GM23338 (cell line): ENCODE results near the gene PROZ. TPM values are rescaled to one million over a fixed set of nuclear protein-coding genes. Genes with fewer than 3 reads are reported as not detected.

Source experiments
- ATAC-seq: fragments of 200-7000 bp; cut with Tn5 transposase; 3 replicates; pipeline ENCODE4 v1.9.1; 2020
- DNase-seq: peaks from one replicate; pipeline ENCODE4 v3.0.0-alpha.2; 2015; ENCODE audit warnings: low spot score
- H2AFZ ChIP-seq: fragments of 200-600 bp; sonication (generic); 2 replicates; pipeline ENCODE4 v1.8.0; 2016; ENCODE audit warnings: antibody characterized with exemption, mild to moderate bottlenecking, moderate library complexity
- H3F3A ChIP-seq: fragments of 200-600 bp; sonication (generic); replicated peaks from 2 replicates; pipeline ENCODE4 v1.8.0; 2017; ENCODE audit warnings: antibody characterized with exemption, mixed run types, low read depth
- H3K27ac ChIP-seq: fragments of 200-600 bp; sonication (generic); 2 replicates; pipeline ENCODE4 v1.6.1; 2016; ENCODE audit warnings: low read depth
- H3K27me3 ChIP-seq: fragments of 200-600 bp; sonication (generic); 2 replicates; pipeline ENCODE4 v1.8.0; 2016; ENCODE audit warnings: mild to moderate bottlenecking, mixed run types, moderate library complexity; ENCODE audit not compliant: insufficient read depth
- H3K36me3 ChIP-seq: fragments of 200-600 bp; sonication (generic); 2 replicates; pipeline ENCODE4 v1.8.0; 2016; ENCODE audit warnings: mild to moderate bottlenecking; ENCODE audit not compliant: insufficient read depth
- H3K4me1 ChIP-seq: fragments of 200-600 bp; sonication (generic); 2 replicates; pipeline ENCODE4 v1.8.0; 2016; ENCODE audit warnings: mild to moderate bottlenecking, moderate library complexity; ENCODE audit not compliant: insufficient read depth
- H3K4me2 ChIP-seq: fragments of 200-600 bp; sonication (generic); 2 replicates; pipeline ENCODE4 v1.7.1; 2017; ENCODE audit warnings: mixed run types
- H3K4me3 ChIP-seq: fragments of 200-600 bp; sonication (generic); 2 replicates; pipeline ENCODE4 v1.6.1; 2016; ENCODE audit warnings: mixed run types
- H3K79me2 ChIP-seq: fragments of 200-600 bp; sonication (generic); replicated peaks from 2 replicates; pipeline ENCODE4 v1.8.0; 2017; ENCODE audit warnings: mild to moderate bottlenecking; ENCODE audit not compliant: insufficient read depth
- H3K9me2 ChIP-seq: fragments of 200-600 bp; sonication (generic); 2 replicates; pipeline ENCODE4 v1.8.0; 2017; ENCODE audit not compliant: insufficient read depth
- H4K20me1 ChIP-seq: fragments of 200-600 bp; sonication (generic); replicated peaks from 2 replicates; pipeline ENCODE4 v1.8.0; 2017; ENCODE audit warnings: mild to moderate bottlenecking; ENCODE audit not compliant: insufficient read depth
- H3K27ac Mint-ChIP-seq: 2 replicates; pipeline ENCODE4 v1.8.0; 2020; ENCODE audit warnings: inconsistent platforms, mild to moderate bottlenecking, moderate library complexity, mixed read lengths
- H3K27me3 Mint-ChIP-seq: 3 replicates; pipeline ENCODE4 v1.8.0; 2022; ENCODE audit warnings: low read depth, mild to moderate bottlenecking, moderate library complexity, mixed read lengths, inconsistent platforms; ENCODE audit not compliant: insufficient read depth, poor library complexity
- H3K36me3 Mint-ChIP-seq: 3 replicates; pipeline ENCODE4 v1.8.0; 2021; ENCODE audit warnings: low read depth, mild to moderate bottlenecking, inconsistent platforms, moderate library complexity, mixed read lengths
- H3K4me1 Mint-ChIP-seq: 3 replicates; pipeline ENCODE4 v1.8.0; 2020; ENCODE audit warnings: mild to moderate bottlenecking, inconsistent platforms, mixed read lengths
- H3K4me3 Mint-ChIP-seq: 3 replicates; pipeline ENCODE4 v1.8.0; 2021; ENCODE audit warnings: moderate library complexity, mild to moderate bottlenecking, inconsistent platforms, mixed read lengths
- H3K9me3 Mint-ChIP-seq: 3 replicates; pipeline ENCODE4 v1.8.0; 2020; ENCODE audit warnings: moderate library complexity, mild to moderate bottlenecking, inconsistent platforms, mixed read lengths
- EZH2 ChIP-seq: fragments of 200-600 bp; sonication (generic); IDR thresholded peaks from one replicate; pipeline ENCODE4 v1.8.0; 2017; ENCODE audit warnings: antibody characterized with exemption, mild to moderate bottlenecking, low read depth; ENCODE audit not compliant: unreplicated experiment
- ZNF331 ChIP-seq: fragments of 250-450 bp; sonication (Bioruptor Pico); IDR thresholded peaks from 2 replicates; pipeline ENCODE4 v1.5.0; 2020; ENCODE audit warnings: low read depth, mild to moderate bottlenecking, moderate library complexity
- ZNF462 ChIP-seq: fragments of 250-450 bp; sonication (Bioruptor Pico); IDR thresholded peaks from 2 replicates; pipeline ENCODE4 v1.5.0; 2020; ENCODE audit warnings: mild to moderate bottlenecking, moderate library complexity
- polyA plus RNA-seq: library from polyadenylated mRNA; unstranded; fragments of >200 nt; fragmentation: Nextera tagmentation; extraction: Ambion mirVana; gene quantifications from 2 replicates; pipeline ENCODE4 v1.2.1, GENCODE V29; 2016
- total RNA-seq: library from RNA; depleted of rRNA; stranded (reverse); fragments of >200 nt; shearing (Covaris generic); gene quantifications from 2 replicates; pipeline ENCODE4 v1.2.3, GENCODE V29; 2014
- TF ChIP-seq, protein P1 (sequence below): IDR thresholded peaks from 2 replicates; pipeline ENCODE4 v1.6.1; 2016; ENCODE audit warnings: antibody characterized with exemption

PROZ gene
- total and polyA plus RNA-seq, 2 experiments from 2014 or later, result 0.53 TPM; not detected in 1

- H3K36me3 Mint-ChIP-seq, result peaks cover 4% of the 10 kb centered on the region; the same call in 2 of the 3 replicates
- Histone ChIP-seq H3K36me3 (no peaks in the 10 kb centered on the region), H3K4me1 (peaks cover 4% of the 10 kb centered on the region; the same call in 1 of the 2 replicates), H3F3A (no peaks in the 10 kb centered on the region), H3K9me2 (no peaks in the 10 kb centered on the region), H3K27me3 (peaks cover 28% of the 10 kb centered on the region), H3K79me2 (no peaks in the 10 kb centered on the region), H3K27ac (no peak overlapping the region), H2AFZ (peak overlapping the region; percentile 94), H3K4me3 (peak overlapping the region; percentile 54), H4K20me1 (no peaks in the 10 kb centered on the region), H3K4me2 (peak overlapping the region; percentile 80)
- peaks cover 10% of the 10 kb centered on the region; the same call in 2 of the 3 replicates for H3K9me3 Mint-ChIP-seq
- H3K27me3 Mint-ChIP-seq, result peaks cover 21% of the 10 kb centered on the region
- no peak overlapping the region for H3K27ac Mint-ChIP-seq
- ATAC-seq, result peak; percentile 71
- peaks cover 9% of the 10 kb centered on the region; the same call in 2 of the 3 replicates for H3K4me1 Mint-ChIP-seq
- H3K4me3 Mint-ChIP-seq, result peak overlapping the region; percentile 58
- peak; percentile 67 for DNase-seq
- no peak for TF ChIP-seq ZNF331 (CRISPR knock-in tag)
- peak; percentile 68 for TF ChIP-seq EZH2
These were observed 49.0 kb upstream of the PROZ start for GRCh38 chr13:113109151-113110047.

DNA sequence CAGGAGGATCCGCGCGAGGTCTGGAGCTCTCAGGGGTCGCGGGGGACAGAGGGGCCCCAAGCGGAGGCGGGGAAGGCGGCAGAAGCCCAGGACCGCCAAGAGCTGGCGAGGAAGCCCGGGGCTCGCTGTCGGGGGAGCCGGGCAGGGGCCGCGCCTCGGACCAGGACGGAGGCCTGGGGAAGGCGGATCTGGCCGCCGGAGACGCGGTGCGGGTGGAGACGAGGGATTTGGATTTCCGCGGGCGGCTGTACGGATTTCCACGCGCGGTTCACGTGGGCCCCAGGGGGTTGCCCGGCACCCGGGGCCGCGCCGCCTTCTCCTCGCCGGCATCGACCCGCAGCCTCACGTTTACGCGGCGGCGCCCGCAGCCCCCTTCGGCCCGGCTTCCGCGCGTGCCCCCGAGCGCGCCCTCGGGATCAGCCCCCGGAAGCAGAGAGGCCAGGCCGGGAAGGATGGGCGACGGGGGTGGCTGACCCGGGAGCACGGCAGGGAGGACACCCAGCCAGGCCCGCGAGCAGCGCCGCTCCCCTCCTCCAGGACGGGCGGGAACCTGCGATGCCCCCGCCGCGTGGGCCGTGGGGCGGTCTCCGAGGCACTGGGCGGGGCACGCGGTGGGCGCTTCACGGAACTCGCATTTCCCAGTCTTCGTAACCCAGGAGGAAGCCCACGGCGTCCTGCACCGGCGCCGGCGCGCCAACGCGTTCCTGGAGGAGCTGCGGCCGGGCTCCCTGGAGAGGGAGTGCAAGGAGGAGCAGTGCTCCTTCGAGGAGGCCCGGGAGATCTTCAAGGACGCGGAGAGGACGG is 48.2 kb upstream of the PROZ start:
- no peaks in the 10 kb centered on the region for H3F3A ChIP-seq
- Mint-ChIP-seq H3K27ac (no peak overlapping the region), H3K4me1 (peaks cover 5% of the 10 kb centered on the region; the same call in 2 of the 3 replicates), H3K9me3 (peaks cover 10% of the 10 kb centered on the region; the same call in 2 of the 3 replicates), H3K4me3 (peak overlapping the region; percentile 54; the same call in 2 of the 3 replicates), H3K36me3 (peaks cover 4% of the 10 kb centered on the region; the same call in 2 of the 3 replicates), H3K27me3 (peaks cover 21% of the 10 kb centered on the region)
- ATAC-seq (peak; percentile 63), DNase-seq (peak; percentile 55)
- H3K4me2 ChIP-seq, result peak overlapping the region; percentile 80
- peaks cover 28% of the 10 kb centered on the region for H3K27me3 ChIP-seq
- H3K4me1 ChIP-seq, result peaks cover 4% of the 10 kb centered on the region; the same call in 1 of the 2 replicates
- H3K27ac ChIP-seq, result no peak overlapping the region
- H2AFZ ChIP-seq, result peak overlapping the region; percentile 94
- H3K9me2 ChIP-seq, result no peaks in the 10 kb centered on the region
- H4K20me1 ChIP-seq, result no peaks in the 10 kb centered on the region
- H3K36me3 ChIP-seq, result no peaks in the 10 kb centered on the region
- TF ChIP-seq, protein P1, sequence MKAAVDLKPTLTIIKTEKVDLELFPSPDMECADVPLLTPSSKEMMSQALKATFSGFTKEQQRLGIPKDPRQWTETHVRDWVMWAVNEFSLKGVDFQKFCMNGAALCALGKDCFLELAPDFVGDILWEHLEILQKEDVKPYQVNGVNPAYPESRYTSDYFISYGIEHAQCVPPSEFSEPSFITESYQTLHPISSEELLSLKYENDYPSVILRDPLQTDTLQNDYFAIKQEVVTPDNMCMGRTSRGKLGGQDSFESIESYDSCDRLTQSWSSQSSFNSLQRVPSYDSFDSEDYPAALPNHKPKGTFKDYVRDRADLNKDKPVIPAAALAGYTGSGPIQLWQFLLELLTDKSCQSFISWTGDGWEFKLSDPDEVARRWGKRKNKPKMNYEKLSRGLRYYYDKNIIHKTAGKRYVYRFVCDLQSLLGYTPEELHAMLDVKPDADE, result no peak
- peak; percentile 38 for TF ChIP-seq EZH2
- no peaks in the 10 kb centered on the region for H3K79me2 ChIP-seq
- H3K4me3 ChIP-seq, result peak overlapping the region; percentile 54

DNA sequence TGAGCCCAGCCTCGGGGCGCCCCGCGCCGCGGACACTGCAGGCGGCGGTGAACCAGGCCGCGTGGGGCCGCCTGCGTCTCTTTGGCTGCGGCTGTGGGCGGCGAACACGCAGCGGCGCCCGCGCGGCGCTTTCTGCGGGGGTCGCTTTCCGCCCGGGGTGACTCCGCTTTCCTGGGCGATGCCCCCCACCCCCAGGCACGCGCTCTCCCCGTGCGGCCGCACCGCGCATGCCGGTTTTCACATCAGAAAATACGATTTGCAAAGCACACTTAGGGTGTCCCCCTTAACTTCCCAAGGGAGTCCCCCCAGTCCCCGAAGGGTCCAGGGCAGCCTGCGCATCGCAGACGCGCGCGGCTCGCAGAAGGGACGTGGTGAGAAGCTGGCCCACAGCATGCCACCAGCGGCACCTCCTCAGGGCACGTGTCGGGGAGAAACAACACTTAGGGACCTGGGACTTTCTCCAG is 47.6 kb upstream of the PROZ start:
- DNase-seq (no peak), ATAC-seq (peak; percentile 3; the same call in 2 of the 3 replicates)
- Mint-ChIP-seq H3K9me3 (peaks cover 10% of the 10 kb centered on the region; the same call in 2 of the 3 replicates), H3K4me3 (peak overlapping the region; percentile 54; the same call in 2 of the 3 replicates), H3K36me3 (peaks cover 4% of the 10 kb centered on the region; the same call in 2 of the 3 replicates), H3K27me3 (peaks cover 21% of the 10 kb centered on the region), H3K27ac (no peak overlapping the region), H3K4me1 (no peaks in the 10 kb centered on the region; the same call in 2 of the 3 replicates)
- Histone ChIP-seq H3K4me2 (peak overlapping the region; percentile 80), H3K36me3 (no peaks in the 10 kb centered on the region), H3K9me2 (no peaks in the 10 kb centered on the region), H3K79me2 (no peaks in the 10 kb centered on the region), H4K20me1 (no peaks in the 10 kb centered on the region), H3K27ac (no peak overlapping the region), H2AFZ (peak overlapping the region; percentile 94), H3K4me3 (peak overlapping the region; percentile 54), H3F3A (no peaks in the 10 kb centered on the region), H3K27me3 (peaks cover 28% of the 10 kb centered on the region), H3K4me1 (peaks cover 2% of the 10 kb centered on the region; the same call in 1 of the 2 replicates)
- TF ChIP-seq EZH2 (no peak), ZNF331 (CRISPR knock-in tag) (no peak), ZNF462 (no peak)
